Endothelial cell of umbilical vein (primary cell): ENCODE measurements around the gene BPTF. TPM values are rescaled to one million over a fixed set of nuclear protein-coding genes. Genes with fewer than 3 reads are reported as not detected.
A peak's percentile ranks its signal among the peaks of the same experiment; 100 is the strongest.

Source experiments
- BruUV-seq: library from RNA; stranded (reverse); fragments of 400-500 nt; replicated peaks from 2 replicates; lab custom pipeline; 2021; lab: Mats Ljungman, UMichigan
- CTCF ChIA-PET: fragments of 300-600, 350-600 bp; sonication (Branson Sonifier 250); formaldehyde crosslinking; loops from one replicate; lab custom pipeline; 2021; ENCODE audit warnings: antibody characterized with exemption, inconsistent platforms; lab: Charles Lee
- POLR2A ChIA-PET: fragments of 300-600, 350-600 bp; sonication (Branson Sonifier 250); formaldehyde crosslinking; loops from one replicate; lab custom pipeline; 2021; ENCODE audit warnings: antibody characterized with exemption, inconsistent platforms; lab: Charles Lee
- DNase-seq: peaks from one replicate; pipeline ENCODE4 v3.0.0-alpha.2; 2011; ENCODE audit warnings: low read depth, low spot score
- FAIRE-seq: peaks from 2 replicates; lab custom pipeline; 2011; peaks lifted over from hg19 to GRCh38; lab: Jason Lieb, UNC
- H2AFZ ChIP-seq: 2 replicates; pipeline ENCODE4 v1.6.0; 2012; ENCODE audit warnings: low read depth, low read length, control low read depth, inconsistent platforms
- H3K27ac ChIP-seq: 2 replicates; pipeline ENCODE4 v1.5.1; 2011; ENCODE audit warnings: low read depth, mild to moderate bottlenecking, control low read depth, low read length, moderate library complexity; ENCODE audit not compliant: insufficient read depth
- H3K27me3 ChIP-seq, 2 experiments: 2 replicates each; pipeline versions ENCODE4 v1.6.0 to v1.6.1; 2011; ENCODE audit warnings: low read length in 2 of 2, mixed read lengths in 1 of 2; ENCODE audit not compliant: control insufficient read depth in 2 of 2, insufficient read depth in 2 of 2
- H3K36me3 ChIP-seq, 2 experiments: 2 replicates in 1 of 2; 3 replicates in 1 of 2; pipeline ENCODE4 v1.5.1; 2011; ENCODE audit warnings: low read length in 2 of 2, mild to moderate bottlenecking in 1 of 2, moderate library complexity in 1 of 2; ENCODE audit not compliant: control insufficient read depth in 2 of 2, insufficient read depth in 2 of 2; ENCODE audit errors: extremely low read depth in 1 of 2
- H3K4me1 ChIP-seq: 3 replicates; pipeline ENCODE4 v1.5.1; 2011; ENCODE audit warnings: mild to moderate bottlenecking, low read length; ENCODE audit not compliant: control insufficient read depth, insufficient read depth; ENCODE audit errors: extremely low read depth
- H3K4me2 ChIP-seq: 2 replicates; pipeline ENCODE4 v1.6.1; 2011; ENCODE audit warnings: low read length, control low read depth, mixed read lengths; ENCODE audit not compliant: insufficient read depth
- H3K4me3 ChIP-seq, 3 experiments: fragments of 200-600 bp in 1 of 3; sonication (generic), shearing (Covaris generic) in 1 of 3; replicated peaks in 1 of 3; 2 replicates each; pipeline ENCODE4 v1.5.1; 2011 to 2016; ENCODE audit warnings: control low read depth in 3 of 3, low read length in 3 of 3, mild to moderate bottlenecking in 2 of 3, inconsistent platforms in 1 of 3, low read depth in 1 of 3, moderate library complexity in 1 of 3; ENCODE audit not compliant: insufficient read depth in 1 of 3
- H3K79me2 ChIP-seq: 2 replicates; pipeline ENCODE4 v1.6.0; 2012; ENCODE audit warnings: low read length, inconsistent platforms; ENCODE audit not compliant: control insufficient read depth, insufficient read depth
- H3K9ac ChIP-seq: replicated peaks from 2 replicates; pipeline ENCODE3; 2011; ENCODE audit warnings: low read length, control low read depth; ENCODE audit not compliant: insufficient read depth; ENCODE audit errors: extremely low read depth
- H3K9me1 ChIP-seq: replicated peaks from 3 replicates; pipeline ENCODE4 v1.6.0; 2011; ENCODE audit warnings: mild to moderate bottlenecking, low read length; ENCODE audit not compliant: control insufficient read depth, insufficient read depth; ENCODE audit errors: extremely low read depth
- H3K9me3 ChIP-seq: replicated peaks from 2 replicates; pipeline ENCODE4 v1.5.1; 2012; ENCODE audit warnings: low read length, inconsistent platforms; ENCODE audit not compliant: control insufficient read depth, insufficient read depth
- H4K20me1 ChIP-seq: replicated peaks from 2 replicates; pipeline ENCODE3; 2011; ENCODE audit warnings: mild to moderate bottlenecking, low read length; ENCODE audit not compliant: control insufficient read depth, insufficient read depth; ENCODE audit errors: extremely low read depth
- EZH2 ChIP-seq: IDR thresholded peaks from 2 replicates; pipeline ENCODE4 v1.6.1; 2012; ENCODE audit warnings: borderline replicate concordance, low read depth, mild to moderate bottlenecking, moderate library complexity, low read length, inconsistent platforms; ENCODE audit not compliant: severe bottlenecking
- FOS ChIP-seq: IDR thresholded peaks from 2 replicates; pipeline ENCODE4 v1.6.1; 2011; ENCODE audit warnings: mild to moderate bottlenecking, low read length, moderate library complexity, borderline replicate concordance; ENCODE audit not compliant: insufficient read depth
- GATA2 ChIP-seq: IDR thresholded peaks from 2 replicates; pipeline ENCODE4 v1.7.0; 2011; ENCODE audit warnings: low read depth, mild to moderate bottlenecking, moderate library complexity, mixed read lengths, low read length; ENCODE audit not compliant: insufficient read length, insufficient read depth
- JUN ChIP-seq: IDR thresholded peaks from 2 replicates; pipeline ENCODE4 v1.6.1; 2011; ENCODE audit warnings: borderline replicate concordance, low read depth; ENCODE audit not compliant: insufficient read length, insufficient read depth
- MYC ChIP-seq: IDR thresholded peaks from one replicate; pipeline ENCODE4 v1.6.1; 2011; ENCODE audit warnings: mild to moderate bottlenecking, low read depth, low read length
- POLR2A ChIP-seq: IDR thresholded peaks from 2 replicates; pipeline ENCODE4 v1.6.1; 2012; ENCODE audit warnings: low read depth, mild to moderate bottlenecking, control low read depth, low read length
- POLR2AphosphoS5 ChIP-seq: IDR thresholded peaks from 2 replicates; pipeline ENCODE4 v1.6.1; 2012; ENCODE audit warnings: low read depth, mild to moderate bottlenecking, control low read depth, low read length, moderate library complexity; ENCODE audit not compliant: insufficient read depth
- dilution Hi-C: fragments of 300-500 bp; cut with MboI; formaldehyde crosslinking; loops from one replicate; pipeline ENCODE4 v1.15.0; 2019; ENCODE audit warnings: low sequenced_read_pairs; ENCODE audit not compliant: extremely low pct_ligation_motif_present
- intact Hi-C: fragments of 100-400 bp; cut with micrococcal nuclease; formaldehyde crosslinking; loops from one replicate; pipeline ENCODE4 v1.10.0; 2022
- polyA plus RNA-seq, 4 experiments: library from polyadenylated mRNA; depleted of rRNA in 3 of 4; stranded (reverse) in 3 of 4; unstranded in 1 of 4; fragments of >200 nt; gene quantifications; 2 replicates each; pipeline versions ENCODE4 v1.2.1 to v1.2.3, GENCODE V29; 2011 to 2012; ENCODE audit warnings: missing spikeins in 1 of 4
- total RNA-seq: library from RNA; stranded (reverse); gene quantifications from 2 replicates; pipeline ENCODE4 v1.2.3, GENCODE V29; 2021
- TF ChIP-seq, protein P1 (sequence below): IDR thresholded peaks from 2 replicates; pipeline ENCODE4 v1.6.1; 2011; ENCODE audit not compliant: insufficient read depth, insufficient read length
- TF ChIP-seq, protein P2 (sequence below), 2 donors: IDR thresholded peaks; 1 replicate in 1 of 2; 2 replicates in 1 of 2; pipeline ENCODE4 v1.5.1; 2011; ENCODE audit warnings: low read length in 2 of 2, mild to moderate bottlenecking in 2 of 2, moderate library complexity in 2 of 2, control low read depth in 1 of 2, inconsistent platforms in 1 of 2, low read depth in 1 of 2; ENCODE audit not compliant: insufficient read depth in 1 of 2; ENCODE audit errors: extremely low read depth in 1 of 2

Gene BPTF
- total and polyA plus RNA-seq, 2 donors (not counting 3 experiments of a cell fraction or from before 2014, with no cell fraction given): 41.0 to 88.1 TPM

DNA sequence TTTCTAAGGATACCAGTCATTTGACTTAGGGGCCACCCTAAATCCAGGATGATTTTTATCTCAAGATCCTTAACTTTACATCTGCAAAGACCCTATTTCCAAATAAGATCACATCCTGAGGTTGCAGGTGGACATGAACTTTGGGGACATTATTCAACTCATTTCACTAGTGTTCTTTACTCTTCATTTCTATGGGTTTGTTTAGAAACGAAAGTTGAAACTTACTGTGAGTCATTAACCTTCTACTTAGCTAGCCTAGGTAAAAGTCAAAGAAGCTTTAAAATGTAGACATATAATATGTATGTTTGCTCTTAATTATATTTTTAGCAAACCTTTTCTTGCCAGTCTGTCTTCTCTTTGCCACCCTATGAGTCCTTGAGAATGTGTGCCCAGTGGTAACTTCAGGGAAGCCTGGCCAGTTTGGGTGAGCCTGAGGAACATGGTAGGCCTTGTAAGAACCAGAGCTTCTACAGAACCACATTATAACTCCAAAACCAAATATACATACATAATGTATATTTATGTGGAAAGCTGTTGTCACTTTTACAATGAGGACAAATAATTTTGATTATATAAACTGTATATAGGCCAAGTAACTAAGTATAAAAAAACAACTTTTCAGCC, 38.4 kb downstream of the BPTF start:
- Histone ChIP-seq H3K4me1 (no peaks in the 10 kb centered on the region), H3K9ac (no peak overlapping the region), H2AFZ (no peak overlapping the region), H3K4me2 (no peak overlapping the region), H3K9me1 (no peaks in the 10 kb centered on the region), H3K27me3 (no peaks in the 10 kb centered on the region), H3K36me3 (peaks cover 0 to 2% of the 10 kb centered on the region in 2 experiments), H3K9me3 (no peaks in the 10 kb centered on the region), H3K79me2 (peaks cover 82% of the 10 kb centered on the region), H3K27ac (no peak overlapping the region), H3K4me3 (no peak overlapping the region), H4K20me1 (peaks cover 6% of the 10 kb centered on the region)
- intact Hi-C loops: no loop called here
- no peak for TF ChIP-seq POLR2AphosphoS5
- no peak for TF ChIP-seq JUN
- TF ChIP-seq, protein P1, sequence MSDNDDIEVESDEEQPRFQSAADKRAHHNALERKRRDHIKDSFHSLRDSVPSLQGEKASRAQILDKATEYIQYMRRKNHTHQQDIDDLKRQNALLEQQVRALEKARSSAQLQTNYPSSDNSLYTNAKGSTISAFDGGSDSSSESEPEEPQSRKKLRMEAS: no peak
- TF ChIP-seq EZH2: no peak
- no peak for TF ChIP-seq MYC
- FAIRE-seq (no peak), DNase-seq (no peak)
- dilution Hi-C loops: no loop called here
- BruUV-seq: no TSS peak
- ChIA-PET POLR2A (no interaction called here), CTCF (interaction anchor here (1.0 kb wide), 1 partner anchor 63 kb away, joined by 3 read pairs; no protein-coding TSS in a partner anchor)

DNA sequence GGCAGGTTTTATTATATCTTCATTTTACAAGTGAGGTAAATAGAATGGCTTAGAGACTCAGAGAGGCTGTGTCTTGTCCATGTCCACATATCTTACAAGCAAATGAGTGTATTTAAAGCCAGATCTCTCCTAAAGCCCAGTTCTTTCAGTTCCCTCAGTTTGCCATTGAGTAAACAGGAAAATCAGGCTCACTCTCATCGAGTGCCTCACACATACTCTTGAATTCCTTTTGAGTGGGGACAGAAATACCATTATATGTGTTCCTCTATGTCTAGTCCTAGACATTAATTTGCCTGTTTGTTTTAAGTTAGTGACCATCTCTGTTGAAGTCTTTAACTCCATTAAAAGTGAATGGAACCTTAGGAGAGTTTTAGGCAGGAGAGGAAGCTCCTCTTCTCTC, 40.1 kb downstream of the BPTF start:
- CTCF ChIA-PET: no interaction called here
- FAIRE-seq (no peak), DNase-seq (peak; percentile 28)
- no peaks in the 10 kb centered on the region for H3K9me3 ChIP-seq
- TF ChIP-seq, protein P1: no peak
- TF ChIP-seq, protein P2, sequence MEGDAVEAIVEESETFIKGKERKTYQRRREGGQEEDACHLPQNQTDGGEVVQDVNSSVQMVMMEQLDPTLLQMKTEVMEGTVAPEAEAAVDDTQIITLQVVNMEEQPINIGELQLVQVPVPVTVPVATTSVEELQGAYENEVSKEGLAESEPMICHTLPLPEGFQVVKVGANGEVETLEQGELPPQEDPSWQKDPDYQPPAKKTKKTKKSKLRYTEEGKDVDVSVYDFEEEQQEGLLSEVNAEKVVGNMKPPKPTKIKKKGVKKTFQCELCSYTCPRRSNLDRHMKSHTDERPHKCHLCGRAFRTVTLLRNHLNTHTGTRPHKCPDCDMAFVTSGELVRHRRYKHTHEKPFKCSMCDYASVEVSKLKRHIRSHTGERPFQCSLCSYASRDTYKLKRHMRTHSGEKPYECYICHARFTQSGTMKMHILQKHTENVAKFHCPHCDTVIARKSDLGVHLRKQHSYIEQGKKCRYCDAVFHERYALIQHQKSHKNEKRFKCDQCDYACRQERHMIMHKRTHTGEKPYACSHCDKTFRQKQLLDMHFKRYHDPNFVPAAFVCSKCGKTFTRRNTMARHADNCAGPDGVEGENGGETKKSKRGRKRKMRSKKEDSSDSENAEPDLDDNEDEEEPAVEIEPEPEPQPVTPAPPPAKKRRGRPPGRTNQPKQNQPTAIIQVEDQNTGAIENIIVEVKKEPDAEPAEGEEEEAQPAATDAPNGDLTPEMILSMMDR (IDR thresholded peaks at IDR 0.05; ENCODE audit: extremely low read depth in 1 of 2, insufficient read depth in 1 of 2, low read depth in 1 of 2, low read length in 2 of 2): no peak
- TF ChIP-seq MYC (no peak), EZH2 (no peak), FOS (no peak), POLR2A (no peak), GATA2 (no peak), JUN (no peak), POLR2AphosphoS5 (no peak)
- peaks cover 6% of the 10 kb centered on the region for H4K20me1 ChIP-seq
- H3K79me2 ChIP-seq: peaks cover 68% of the 10 kb centered on the region
- dilution Hi-C loops: no loop called here
- no peak overlapping the region for H2AFZ ChIP-seq
- peaks cover 0 to 2% of the 10 kb centered on the region in 2 experiments for H3K36me3 ChIP-seq
- no peaks in the 10 kb centered on the region for H3K9me1 ChIP-seq
- no peaks in the 10 kb centered on the region for H3K4me1 ChIP-seq
- no peak overlapping the region for H3K4me3 ChIP-seq
- H3K27me3 ChIP-seq: no peaks in the 10 kb centered on the region
- intact Hi-C loops: no loop called here
- H3K9ac ChIP-seq: no peak overlapping the region
- BruUV-seq: no TSS peak
- POLR2A ChIA-PET: interaction anchor here (0.5 kb wide), 1 partner anchor 167 kb away, joined by 3 read pairs; no protein-coding TSS in a partner anchor
- no peak overlapping the region for H3K4me2 ChIP-seq
- no peak overlapping the region for H3K27ac ChIP-seq
